IMR-90 (cell line): ENCODE data around the gene LRP1B.

Experiments used
- BHLHE40 ChIP-seq: fragments of 150-350 bp; IDR thresholded peaks from 2 replicates; pipeline ENCODE4 v1.6.1; 2016; ENCODE audit warnings: mild to moderate bottlenecking, low read depth, low read length
- CTCF ChIP-seq: conservative IDR thresholded peaks from 2 replicates; pipeline ENCODE4 v1.5.1; 2012; ENCODE audit warnings: mild to moderate bottlenecking, low read depth, low read length, improper control_type of control experiment
- POLR2A ChIP-seq: IDR thresholded peaks from 2 replicates; pipeline ENCODE4 v1.6.1; 2012; ENCODE audit warnings: mild to moderate bottlenecking, low read depth, low read length
- RAD21 ChIP-seq: IDR thresholded peaks from 2 replicates; pipeline ENCODE4 v1.6.1; 2012; ENCODE audit warnings: low read length, improper control_type of control experiment
- RFX5 ChIP-seq: IDR thresholded peaks from 2 replicates; pipeline ENCODE4 v1.8.0; 2012; ENCODE audit warnings: low read depth, mild to moderate bottlenecking, low read length, moderate library complexity
- USF2 ChIP-seq: fragments of 150-350 bp; IDR thresholded peaks from 2 replicates; pipeline ENCODE4 v1.6.1; 2017; ENCODE audit warnings: mild to moderate bottlenecking, antibody characterized with exemption, low read length, low read depth

- no peak for TF ChIP-seq CTCF
- TF ChIP-seq POLR2A = no peak
- TF ChIP-seq USF2 = no peak
- TF ChIP-seq BHLHE40 = no peak
- TF ChIP-seq RFX5 = no peak
- no peak for TF ChIP-seq RAD21
Measured at GRCh38 chr2:140392824-140393223, 1738.0 kb downstream of the LRP1B start.
